Myocyte (in vitro differentiated cells): ENCODE results near the gene LDLRAD4. TPM values are rescaled to one million over a fixed set of nuclear protein-coding genes. Genes with fewer than 3 reads are reported as not detected.
"Not testable (repeated sequence)": the region's sequence is repeated elsewhere in the genome, so short reads cannot be mapped to it uniquely, and the experiment has no call there.

Experiments
- DNase-seq: peaks from one replicate; pipeline ENCODE4 v3.0.0-alpha.2; 2012; ENCODE audit warnings: low read depth
- microRNA-seq: library from miRNA; unstranded; fragments of <30 nt; microRNA quantifications from one replicate; pipeline ENCODE4, GENCODE V29; 2016
- total RNA-seq: library from RNA; depleted of rRNA; stranded (reverse); fragments of >200 nt; gene quantifications from 2 replicates; pipeline ENCODE4 v1.2.3, GENCODE V29; 2014

Gene LDLRAD4
- total RNA-seq, 1 donor from 2014 or later: 1.7 TPM

DNA sequence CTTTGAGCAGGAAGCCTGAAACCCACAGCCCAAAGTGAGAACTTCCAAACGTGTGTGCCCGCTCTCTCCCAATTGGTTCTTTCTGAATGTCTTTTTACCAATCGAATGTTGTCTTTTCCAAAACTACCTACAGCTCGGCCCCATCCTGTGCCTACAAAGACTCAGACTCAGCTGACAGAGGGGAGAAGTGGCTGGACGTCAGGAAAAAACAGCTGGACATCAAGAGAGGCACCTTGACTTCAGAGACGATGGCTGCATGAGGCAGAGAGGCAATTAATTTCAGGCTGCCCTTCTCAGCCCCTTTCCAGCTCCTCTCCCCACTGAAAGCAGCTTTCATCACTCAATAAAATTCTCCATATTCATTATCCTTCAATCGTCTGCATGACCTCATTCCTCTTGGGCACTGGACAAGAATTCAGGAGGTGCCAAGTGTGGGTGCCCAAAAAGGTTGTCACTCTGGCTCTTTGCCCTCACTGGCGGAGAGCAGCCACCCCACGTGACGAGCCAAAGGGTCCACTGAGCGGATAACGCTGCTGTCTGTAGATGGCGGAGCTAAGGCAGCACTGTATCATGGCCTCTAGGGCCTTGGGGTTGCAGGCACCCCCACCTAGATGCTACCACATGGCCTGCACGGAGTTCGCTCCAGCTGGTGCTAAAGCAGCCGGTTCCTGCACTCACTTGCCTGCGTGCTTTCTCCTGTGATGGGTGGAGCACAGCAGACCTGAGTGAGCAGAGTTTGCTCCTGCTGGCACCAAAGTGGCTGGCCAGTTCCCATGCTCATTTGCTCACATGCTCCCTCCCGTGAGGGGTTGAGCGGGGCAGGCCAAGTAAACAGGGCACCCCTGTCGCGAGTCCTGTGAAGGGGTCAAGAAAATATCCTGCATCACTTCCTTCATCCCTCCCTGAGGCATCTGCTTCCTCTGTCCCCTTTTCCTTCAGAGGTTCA lies 469.9 kb downstream of the LDLRAD4 start:
- no peak for DNase-seq

DNA sequence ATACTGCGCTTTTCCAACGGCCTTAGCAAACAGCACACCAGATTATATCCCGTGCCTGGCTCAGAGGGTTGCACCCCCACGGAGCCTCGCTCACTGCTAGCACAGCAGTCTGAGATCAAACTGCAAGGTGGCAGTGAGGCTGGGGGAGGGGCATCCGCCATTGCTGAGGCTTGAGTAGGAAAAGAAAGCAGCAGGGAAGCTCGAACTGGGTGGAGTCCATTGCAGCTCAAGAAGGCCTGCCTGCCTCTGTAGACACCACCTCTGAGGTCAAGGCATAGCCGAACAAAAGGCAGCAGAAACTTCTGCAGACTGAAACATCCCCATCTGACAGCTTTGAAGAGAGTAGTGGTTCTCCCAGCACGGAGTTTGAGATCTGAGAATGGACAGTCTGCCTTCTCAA lies 471.5 kb downstream of the LDLRAD4 start:
- DNase-seq: not testable (repeated sequence)

DNA sequence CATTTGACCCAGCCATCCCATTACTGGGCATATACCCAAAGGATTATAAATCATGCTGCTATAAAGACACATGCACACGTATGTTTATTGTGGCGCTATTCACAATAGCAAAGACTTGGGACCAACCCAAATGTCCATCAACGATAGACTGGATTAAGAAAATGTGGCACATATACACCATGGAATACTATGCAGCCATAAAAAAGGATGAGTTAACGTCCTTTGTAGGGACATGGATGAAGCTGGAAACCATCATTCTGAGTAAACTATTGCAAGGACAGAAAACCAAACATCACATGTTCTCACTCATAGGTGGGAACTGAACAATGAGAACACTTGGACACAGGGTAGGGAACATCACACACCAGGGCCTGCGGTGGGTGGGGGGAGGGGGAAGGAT lies 476.8 kb downstream of the LDLRAD4 start:
- DNase-seq: not testable (repeated sequence)

DNA sequence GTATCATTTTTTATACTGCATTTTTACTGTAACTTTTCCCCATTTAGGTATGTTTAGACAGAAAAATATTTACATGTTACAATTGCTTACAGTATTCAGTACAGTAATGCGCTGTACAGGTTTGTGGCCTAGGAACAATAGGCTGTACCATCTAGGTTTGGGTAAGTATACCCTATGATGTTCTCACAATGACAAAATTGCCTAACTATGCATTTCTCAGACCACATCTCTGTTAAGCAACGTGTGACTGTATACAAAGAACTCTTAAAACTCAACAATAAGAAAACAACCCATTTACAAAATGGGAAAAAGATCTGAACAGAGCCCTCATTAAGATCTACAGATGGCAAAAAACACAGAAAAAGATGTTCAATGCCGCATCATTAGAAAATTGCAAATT lies 478.4 kb downstream of the LDLRAD4 start:
- no peak for DNase-seq

DNA sequence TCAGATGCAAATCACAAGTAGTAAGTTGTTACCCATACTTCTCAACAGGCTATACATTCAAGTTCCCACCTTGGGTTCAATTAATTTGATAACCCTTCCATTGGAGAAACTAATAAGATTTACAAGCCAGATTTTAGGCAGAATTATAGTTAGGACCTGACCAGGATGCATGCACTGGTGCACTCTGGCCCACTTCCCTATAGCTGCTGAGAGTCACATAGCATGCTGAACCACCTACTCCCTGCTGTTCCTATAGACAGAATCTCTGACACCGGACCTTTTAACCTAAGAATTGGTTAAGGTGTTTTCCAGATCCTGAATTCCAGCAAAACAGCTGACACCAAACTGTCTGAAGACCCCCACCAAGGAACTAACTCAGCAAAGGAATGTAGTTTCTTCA lies 481.6 kb downstream of the LDLRAD4 start:
- DNase-seq: no peak

Small RNAs within 50 kb of the gene (microRNA-seq; reads per million reads assigned to microRNA genes)
- not detected for gene MIR4526
- gene MIR5190: not detected

Other genes with a start within 250 kb of the LDLRAD4 start
- 15.3 and 17.0 TPM in 2 replicates for gene CEP192, start 227.4 kb upstream of the LDLRAD4 start, total RNA-seq